GM19372 (cell line): ENCODE results near the gene ARID3A.
A peak's percentile ranks its signal among the peaks of the same experiment; 100 is the strongest.

ENCODE experiments used
- ATAC-seq: cut with Tn5 transposase; IDR thresholded peaks from one replicate; pipeline ENCODE4 v1.9.1; 2021; ENCODE audit warnings: mild to moderate bottlenecking, low read depth, moderate library complexity; ENCODE audit not compliant: unreplicated experiment

Gene ARID3A

DNA sequence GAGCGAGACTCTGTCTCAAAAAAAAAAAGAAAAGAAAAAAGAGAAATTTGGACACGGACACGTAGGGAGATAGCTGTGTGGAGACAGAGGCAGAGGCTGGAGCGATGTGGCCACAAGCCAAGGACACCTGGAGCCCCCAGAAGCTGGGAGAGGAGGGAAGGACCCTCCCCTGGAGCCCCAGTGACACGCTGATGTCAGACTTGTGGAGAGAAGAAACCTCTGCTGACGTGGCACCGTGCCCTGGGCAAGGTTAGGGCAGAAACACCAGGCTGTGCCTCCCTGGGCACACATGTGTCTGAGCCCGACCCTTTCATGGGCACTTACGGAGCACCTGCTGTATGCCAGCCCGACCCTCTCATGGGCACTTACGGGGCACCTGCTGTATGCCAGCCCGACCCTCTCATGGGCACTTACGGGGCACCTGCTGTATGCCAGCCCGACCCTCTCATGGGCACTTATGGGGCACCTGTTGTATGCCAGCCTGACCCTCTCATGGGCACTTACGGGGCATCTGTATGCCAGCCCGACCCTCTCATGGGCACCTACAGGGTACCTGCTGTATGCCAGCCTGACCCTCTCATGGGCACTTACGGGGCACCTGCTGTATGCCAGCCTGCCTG lies 17.8 kb downstream of the ARID3A start:
- ATAC-seq: no peak

DNA sequence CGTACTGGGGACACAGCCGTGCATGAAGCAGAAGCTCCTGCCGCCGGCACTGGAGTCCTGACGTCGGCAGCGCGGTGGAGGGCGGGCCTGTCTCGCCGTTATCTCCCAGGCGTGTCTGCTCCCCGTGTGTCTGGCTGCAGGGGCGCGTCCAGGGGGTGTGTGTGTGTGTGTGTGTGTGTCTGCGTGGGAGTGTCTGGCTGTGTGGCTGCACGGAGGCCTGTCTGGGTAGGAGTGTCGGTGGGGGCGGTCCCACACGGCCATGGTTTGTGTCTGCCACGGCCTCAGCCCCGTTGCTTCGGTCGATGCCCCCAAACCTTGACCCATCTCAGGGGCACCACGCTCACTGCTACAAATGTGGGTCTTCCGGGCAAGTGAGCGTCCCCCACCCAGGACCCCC lies 18.3 kb downstream of the ARID3A start:
- ATAC-seq: no peak

- no peak for ATAC-seq
Measured at GRCh38 chr19:944663-945241, 18.9 kb downstream of the ARID3A start.

- no peak for ATAC-seq
Measured at GRCh38 chr19:945401-946252, 19.8 kb downstream of the ARID3A start.

DNA sequence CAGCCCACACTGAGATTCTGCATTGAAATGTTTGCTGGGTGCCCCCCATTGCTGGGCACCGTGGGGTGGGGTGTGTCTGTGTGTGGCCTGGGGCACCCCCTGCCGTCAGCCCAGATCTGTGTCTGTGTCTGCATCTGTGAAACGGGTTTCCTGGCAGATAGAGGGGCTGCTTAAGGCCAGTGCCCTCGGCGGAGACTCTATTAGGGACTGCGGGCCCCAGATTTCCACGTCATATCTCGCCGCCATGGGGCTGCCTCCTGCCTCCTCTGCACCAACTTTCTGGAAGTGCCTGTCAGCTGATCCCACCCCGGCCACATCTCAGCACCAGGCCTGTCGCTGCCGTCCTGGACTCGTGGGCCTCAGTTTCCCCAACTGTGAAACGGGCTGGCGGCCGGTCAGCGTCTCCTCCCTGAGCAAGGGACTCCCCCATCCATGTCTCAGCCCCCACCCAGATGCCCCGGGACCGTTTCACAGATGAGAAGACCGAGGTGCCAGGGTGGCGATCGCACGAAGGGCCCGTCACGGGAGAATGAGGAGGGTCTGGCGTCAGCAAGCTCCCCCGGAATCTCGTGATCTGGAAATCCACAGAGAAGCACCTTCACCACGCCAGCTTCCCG lies 21.4 kb downstream of the ARID3A start:
- ATAC-seq: peak; percentile 18

DNA sequence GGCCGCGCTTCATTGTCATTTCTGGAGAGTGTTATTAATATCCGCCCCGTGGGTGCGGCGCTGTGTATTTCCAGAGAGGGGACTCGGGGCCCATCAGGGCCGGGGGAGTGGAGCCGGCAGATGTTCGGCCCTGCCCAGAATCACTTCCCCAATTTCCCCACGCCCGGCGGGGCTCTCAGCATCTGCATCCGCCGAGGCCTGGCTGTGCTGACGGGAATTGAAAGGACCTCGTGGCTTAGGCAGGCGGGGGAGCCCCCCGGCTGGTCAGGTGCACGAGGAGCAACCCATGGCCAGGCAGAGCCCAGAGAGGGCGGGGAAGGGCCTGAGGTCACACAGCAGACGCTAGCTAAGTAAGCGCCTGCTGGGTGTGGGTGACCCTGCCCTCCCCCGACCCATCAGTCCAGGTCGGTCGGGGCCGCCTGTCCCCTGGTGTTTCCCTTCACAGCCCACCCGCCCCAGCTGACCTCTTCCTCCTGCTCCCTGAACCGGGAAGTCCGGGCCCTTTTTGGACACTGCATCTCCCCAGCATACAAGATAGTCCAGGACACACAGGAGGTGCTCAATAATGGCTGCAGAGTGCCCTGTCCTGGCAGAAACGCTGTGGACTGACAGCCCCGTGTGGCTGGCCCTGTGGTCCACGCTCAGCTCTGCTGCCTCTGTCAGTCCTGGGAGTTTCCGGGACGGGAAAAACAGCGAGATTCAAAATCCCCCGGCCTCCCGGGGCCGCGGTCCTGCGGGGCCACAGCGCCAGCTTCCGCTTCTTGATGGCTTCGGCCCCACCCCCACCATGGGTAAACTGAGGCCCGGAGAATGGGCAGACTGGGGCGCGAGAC lies 22.1 kb downstream of the ARID3A start:
- peak; percentile 75 for ATAC-seq

DNA sequence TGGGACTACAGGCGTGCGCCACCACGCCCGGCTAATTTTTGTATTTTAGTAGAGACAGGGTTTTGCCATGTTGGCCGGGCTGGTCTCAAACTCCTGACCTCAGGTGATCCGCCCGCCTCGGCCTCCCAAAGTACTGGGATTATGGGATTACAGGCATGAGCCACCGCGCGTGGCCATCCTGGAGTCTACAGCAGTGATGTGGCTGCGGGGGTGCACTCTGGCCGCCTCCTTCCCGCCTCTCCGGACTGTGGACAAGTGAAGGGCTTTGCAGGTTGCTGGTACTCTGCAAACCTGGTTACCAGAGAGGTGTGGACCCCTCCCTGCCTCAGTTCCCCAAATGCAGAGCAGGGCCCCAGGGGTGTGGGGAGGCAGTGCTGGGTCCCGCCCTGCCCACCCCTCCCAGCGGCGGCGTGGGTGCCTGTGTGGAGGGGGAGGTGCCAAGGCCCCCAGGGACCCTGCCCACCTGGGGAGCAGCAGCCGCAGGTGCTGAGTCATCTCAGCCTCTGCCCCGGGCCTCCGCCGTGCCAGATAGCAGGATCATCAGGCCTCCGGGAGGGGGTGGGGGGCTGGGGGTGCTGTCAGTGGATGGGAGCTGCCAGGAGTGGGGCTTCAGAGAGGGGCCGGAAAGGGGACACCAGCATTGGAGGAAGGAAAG lies 23.1 kb downstream of the ARID3A start:
- ATAC-seq: no peak

- no peak for ATAC-seq
Measured at GRCh38 chr19:950352-951066, 24.7 kb downstream of the ARID3A start.

- ATAC-seq: no peak
Measured at GRCh38 chr19:952049-952679, 26.3 kb downstream of the ARID3A start.

DNA sequence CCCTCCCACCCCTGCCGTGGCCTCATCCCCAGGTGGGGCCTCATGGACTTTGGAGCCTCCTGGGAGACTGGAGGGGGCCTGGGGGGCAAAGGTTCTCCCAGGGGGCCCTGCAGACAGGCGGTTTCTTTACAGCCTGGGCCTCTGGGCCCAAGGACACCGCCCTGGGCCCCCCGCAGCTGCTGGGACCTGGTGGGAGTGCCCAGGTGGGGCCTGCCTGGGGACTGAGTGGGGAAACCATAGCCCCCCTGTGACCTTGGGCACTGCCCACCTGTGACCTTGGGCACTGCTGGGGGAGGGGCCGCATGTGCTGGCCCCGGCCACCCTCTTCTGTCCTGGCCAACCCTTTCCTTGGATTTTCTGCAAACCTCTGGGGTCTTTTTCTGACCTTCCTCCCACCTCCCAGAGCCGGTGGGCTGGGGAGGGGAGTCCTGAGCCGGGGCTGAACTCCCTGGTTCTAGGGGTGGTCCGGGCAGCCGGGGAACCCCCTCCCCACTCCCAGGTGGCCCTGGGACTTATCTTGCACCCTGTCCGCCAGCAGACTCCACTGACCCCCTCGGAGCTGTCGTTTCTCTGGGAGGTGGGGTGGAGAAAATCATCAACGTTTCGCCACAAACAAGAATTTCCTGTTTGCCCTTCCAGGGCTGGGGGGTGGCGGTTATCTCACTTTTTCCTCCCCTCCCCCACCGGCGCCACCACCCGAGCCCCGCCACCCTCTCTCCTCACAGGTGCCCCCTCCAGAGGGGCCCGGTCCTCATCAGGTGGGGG lies 27.0 kb downstream of the ARID3A start:
- ATAC-seq: no peak

- ATAC-seq: no peak
Measured at GRCh38 chr19:953445-954271, 27.8 kb downstream of the ARID3A start.

DNA sequence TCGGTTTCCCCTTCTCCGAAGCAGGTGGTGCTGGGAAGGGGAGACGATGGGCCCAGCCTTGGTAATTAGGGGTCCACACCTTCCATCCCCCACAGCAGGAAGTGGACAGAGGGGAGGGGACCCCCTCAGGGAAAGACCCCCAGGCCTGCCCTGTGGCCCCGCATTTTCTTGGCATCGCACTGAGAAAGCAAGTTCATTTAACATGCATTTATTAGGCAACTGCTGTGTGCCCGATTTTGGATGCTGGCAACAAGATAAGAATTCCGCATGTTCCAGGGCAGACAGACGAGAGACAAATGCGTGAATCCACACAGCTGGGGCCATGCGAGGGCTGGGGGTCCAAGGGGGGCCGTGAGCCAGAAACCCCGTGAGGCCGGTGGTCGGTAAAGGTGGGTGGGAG lies 28.4 kb downstream of the ARID3A start:
- no peak for ATAC-seq

DNA sequence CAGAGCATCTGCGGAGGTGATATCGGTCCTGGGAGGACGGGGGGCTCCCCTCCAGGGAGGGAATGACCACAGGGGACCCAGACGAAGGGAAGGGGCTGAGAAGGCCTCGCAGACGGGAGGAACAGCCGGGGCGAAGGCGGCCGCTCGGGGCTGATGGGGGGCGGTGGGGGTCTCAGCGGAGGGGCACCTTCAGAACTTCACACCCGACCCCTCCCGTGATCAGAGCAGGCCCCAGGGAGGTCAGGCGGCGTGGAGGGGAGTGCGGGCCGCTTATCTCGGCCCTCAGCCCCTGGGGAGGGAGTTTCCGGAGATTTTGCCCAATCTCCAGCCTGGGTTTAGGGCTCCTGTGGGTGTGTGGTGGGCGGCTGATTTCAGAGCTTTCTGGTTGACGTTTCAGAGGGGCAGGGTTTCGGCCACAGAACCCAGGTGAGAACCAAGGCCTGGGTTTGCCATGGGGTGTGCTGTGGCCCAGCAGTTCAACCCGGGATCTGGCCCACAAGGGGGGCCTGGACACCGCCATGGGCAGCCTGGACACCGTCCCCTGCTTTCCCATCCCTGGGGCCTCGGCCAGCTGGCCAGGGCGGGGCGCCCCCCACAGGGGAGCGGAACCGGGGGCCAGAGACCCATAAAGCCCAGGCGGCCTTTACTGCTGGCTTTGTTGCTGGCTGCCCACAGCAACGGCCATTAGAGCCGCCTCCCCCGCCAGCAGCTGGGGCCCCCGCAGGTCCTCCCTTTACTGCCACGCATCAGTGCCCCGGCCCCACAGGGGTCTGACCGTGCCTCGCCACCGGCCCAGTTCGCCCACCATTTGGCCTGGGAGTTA lies 29.0 kb downstream of the ARID3A start:
- ATAC-seq: no peak

DNA sequence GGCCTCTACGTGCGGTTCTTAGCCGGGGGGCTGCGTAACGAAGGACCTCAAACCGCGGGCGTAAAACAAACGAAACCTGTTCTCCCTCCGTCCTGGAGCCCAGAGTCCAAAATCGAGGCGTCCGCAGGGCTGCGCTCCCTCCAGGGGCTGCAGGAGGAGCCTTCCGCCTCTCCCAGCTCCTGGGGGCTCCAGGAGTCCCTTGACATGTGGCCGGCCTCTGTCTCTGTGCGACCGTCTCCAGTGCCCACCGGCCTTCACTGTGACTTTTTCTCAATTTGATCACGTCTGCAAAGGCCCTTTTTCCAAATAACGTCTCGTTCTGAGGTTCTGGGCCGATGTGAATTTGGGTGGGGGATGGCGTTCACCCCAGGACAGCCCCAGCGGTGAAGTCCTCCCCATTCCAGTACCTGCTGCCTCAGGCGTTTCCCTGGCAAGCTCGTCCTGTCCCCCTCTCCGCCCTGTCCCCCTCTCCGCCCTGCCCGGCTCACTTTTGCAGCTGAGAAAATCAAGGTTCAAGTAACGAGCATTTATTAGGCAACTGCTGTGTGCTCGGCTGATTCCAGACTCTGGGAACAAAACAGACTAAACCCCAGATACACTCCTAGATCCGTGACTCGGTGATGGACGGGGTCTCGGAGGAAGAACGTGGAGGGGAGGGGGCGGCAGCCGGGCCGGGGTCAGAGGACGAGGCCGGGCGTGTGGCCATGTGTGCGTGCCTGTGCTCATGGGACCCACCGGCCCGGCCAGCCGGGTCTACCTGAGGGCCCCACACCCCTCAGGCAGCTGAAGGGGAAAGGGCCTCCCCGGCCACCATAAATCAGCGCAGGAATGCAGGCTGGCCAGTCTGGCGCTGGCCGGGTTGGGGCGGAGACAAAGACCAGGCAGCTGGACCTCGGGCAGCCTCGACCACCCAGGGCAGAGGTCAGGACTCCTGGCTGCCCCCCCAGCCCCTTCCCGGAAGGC lies 30.2 kb downstream of the ARID3A start:
- ATAC-seq: no peak

DNA sequence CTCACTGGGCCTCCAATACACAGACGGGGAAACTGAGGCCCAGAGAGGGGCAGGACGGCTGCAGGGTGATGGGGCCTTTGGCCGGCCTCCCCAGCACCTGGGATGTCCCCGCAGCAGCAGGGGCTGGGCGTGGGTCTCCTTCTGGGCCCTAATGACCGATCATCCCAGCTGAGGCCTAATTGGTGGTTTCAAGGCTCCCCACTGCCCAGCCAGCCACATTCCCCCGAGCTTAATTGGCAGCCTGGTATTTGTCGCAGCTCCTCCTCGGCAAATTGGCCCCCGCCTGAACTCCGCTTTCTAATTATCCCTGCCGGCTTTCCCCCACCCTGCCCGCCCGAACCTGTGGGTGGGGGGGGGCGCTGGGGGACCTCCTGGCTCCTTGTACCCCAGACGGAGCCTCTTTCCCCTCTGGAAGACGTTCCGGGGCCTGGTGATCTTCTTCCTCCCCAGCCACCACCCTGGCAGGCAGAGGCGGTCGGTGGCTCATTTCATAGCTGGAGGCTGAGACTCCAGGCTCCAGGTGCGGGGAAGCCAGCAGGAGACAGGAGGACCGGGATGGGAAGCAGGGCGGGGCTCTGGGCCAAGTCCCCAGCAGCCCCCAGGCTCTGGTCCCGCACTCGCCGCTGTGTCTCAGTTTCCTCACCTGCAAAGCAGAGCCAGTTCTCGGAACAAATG lies 31.1 kb downstream of the ARID3A start:
- ATAC-seq: no peak
